GM19193 (cell line): ENCODE data around the gene CHST8.

ENCODE experiments used
- POLR2A ChIP-seq: IDR thresholded peaks from 4 replicates; pipeline ENCODE4 v1.6.1; 2011; ENCODE audit not compliant: insufficient read depth, insufficient read length; ENCODE audit errors: extremely low read depth

CHST8 gene

DNA sequence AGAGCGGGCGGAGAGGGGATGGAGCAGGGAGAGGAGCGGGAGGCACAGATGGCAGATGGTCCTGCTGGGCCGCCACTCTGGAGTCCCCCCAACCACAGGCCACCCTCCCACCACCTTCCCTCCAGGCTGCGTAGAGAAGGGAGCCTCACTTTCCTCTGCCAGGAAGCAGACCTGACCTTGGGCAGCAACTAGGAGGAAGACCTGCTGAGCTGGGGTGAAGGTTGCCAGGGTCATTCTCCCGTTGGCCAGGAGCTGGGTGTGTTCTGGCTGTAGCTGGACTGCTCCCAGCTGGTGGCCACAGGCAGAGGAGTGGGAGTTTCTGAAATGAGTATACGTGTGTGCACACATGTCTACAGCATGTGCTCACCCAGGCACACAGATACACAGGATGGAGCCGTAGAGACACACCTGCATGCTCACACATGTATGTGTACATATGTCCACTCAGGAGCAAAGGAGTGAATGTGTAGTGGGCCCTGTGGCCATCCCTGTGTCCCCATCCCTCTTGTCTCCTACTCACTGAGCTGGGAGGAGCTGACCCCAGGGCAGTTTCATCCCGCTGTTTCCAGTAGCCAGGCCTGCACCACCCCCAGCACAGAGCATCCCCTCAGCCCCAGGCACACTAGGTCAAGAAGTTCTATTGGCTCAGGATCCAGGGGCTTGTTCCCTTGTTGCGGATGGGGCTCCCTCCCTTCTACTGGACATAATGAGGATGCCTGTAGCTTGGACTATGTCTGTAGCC, 53.0 kb downstream of the CHST8 start:
- TF ChIP-seq POLR2A, result no peak

DNA sequence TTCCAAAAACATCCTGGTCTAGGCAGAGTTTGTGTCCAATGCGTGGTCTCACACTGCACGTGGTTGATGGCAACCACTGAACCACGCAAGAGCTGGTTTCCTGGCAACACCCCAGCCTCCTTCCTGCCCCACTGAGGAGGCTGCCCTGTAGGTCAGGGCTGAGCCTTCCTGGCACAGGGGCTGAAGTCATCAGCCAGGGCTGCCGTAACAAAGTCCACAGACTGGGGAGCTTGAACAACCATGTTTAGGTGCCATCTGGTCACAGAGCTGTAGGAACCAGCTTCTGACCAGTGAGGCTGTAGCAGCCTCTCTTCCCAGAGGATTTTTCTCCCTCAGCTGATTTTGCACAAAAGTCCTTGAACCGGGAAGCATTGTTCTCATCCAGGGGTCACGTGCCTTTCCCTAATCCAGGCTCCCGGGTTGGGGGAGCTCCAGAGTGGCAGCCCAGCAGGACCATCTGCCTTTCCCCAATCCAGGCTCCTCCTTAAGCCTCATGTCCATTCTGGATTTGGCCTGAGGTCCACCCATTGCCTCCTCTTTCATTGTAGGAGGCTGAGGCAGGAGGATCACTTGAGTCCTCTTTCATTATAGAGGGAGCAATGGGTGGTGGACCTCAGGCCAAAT, 53.9 kb downstream of the CHST8 start:
- no peak for TF ChIP-seq POLR2A

DNA sequence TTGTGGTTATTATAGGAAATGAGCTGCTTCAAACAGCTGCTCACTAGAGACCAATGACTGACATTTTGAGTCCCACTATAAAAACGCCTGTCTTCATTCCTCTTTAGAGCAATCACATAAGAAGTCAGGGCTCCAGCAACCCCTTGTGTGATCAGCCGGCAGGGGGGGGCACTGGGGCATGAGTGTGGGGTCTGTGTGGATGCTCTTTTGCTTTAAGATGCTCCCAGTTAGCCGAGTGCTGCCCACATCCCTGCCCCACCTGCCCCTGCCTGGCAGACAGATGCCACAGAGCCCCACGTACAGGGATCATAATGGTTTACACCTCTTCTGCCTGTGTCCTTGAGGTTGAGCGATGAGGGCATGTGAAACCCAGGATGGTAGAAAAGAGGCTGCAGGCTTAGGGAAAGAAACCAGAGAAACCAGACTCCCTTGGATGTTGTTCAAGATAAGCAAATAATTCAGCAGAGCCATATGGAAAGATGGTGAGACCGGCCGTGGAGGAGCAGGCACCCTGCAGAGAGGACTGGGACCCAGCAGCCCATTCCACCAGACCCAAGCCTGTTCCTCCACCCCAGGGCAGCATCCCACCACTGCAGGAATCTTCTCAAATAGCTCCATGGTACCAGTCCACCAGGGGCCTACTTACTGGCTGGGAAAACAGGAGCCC, 55.4 kb downstream of the CHST8 start:
- TF ChIP-seq POLR2A, result no peak

DNA sequence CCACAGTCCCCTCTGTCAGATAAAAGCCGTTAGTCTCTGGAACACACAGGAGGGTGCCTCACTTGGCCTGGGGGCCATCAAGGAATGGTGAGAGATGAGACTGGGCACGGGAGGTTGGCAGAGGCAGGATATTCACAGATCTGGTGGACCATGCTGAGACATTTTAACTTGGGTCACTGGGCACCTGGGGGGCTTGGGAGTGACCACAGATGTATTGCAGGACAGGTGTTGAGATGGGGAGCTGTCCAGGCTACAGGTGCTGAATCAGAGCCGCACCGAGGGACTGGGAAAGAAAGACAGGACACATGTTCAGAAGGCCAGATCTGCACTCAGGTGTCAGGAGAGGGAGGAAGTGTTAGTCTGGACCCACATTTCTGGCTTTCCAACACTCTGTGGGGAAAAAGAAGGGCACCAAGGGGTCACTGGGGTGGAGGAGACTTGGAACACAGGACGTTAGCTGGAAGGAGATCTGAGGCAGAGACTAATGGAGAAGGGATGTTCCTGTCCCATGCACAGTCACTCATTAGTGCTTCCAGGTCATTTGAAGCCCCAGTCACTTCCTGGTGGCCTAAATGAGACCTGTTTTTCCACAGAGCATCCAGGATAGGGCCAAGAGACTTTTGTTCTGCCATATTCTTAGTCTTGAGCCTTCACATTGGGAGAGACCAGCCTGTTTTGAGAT, 56.1 kb downstream of the CHST8 start:
- TF ChIP-seq POLR2A, result no peak

DNA sequence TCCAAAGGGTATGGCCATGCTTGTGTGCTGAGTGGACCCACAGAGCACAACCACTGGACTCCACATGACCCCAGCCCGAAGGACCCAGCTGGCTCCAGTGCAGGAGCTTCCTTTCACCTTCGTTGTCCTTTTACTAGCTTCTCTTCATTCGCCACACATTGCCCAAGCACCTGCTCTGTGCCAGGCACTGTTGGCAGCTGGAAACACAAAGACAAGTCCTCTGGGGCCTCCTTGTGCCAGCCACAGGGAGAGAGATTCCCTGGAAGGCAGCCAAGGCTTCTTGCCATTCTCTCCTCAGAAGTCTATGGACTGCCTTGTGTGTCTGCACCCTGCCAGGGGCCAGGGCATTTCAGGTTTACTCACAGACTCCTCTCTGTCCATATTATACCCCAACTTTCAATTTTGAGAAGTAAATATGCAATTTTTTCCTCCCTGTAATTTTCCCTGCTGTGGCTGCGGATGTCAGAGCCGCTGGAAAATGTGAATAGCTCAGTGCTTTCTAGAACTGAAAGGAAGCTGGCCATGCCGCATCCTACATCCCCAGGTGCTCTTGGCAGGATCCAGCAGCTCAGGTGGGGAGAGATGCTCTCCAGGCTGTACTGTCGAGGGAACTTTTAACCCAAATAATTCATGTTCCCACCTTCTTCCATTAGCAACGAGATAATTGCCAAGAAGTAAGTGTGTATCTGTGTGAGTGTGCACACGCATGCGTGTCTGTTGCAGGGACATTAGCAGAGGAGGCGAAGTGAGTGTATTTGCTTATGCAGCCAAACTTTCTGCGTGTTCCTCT, 57.2 kb downstream of the CHST8 start:
- TF ChIP-seq POLR2A, result no peak

DNA sequence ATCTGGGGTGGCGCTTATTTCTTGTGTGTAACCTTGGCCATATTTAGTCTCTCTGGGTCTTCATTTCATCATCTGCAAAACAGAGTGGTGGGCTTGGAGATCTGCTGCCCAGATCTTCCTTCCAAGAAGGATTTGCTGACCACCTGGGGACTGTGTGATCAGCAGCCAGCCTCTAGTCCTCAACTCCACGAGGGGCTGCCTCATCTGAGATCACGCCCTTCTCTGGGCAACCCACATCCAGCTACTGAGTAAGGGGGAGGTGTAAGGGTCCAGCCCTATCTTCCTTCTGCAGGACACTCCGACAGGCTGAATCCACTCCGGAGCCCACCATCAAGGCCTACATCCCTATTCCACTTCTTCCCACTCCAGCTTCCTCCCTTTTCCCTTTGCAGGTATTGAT, 57.9 kb downstream of the CHST8 start:
- TF ChIP-seq POLR2A, result no peak

DNA sequence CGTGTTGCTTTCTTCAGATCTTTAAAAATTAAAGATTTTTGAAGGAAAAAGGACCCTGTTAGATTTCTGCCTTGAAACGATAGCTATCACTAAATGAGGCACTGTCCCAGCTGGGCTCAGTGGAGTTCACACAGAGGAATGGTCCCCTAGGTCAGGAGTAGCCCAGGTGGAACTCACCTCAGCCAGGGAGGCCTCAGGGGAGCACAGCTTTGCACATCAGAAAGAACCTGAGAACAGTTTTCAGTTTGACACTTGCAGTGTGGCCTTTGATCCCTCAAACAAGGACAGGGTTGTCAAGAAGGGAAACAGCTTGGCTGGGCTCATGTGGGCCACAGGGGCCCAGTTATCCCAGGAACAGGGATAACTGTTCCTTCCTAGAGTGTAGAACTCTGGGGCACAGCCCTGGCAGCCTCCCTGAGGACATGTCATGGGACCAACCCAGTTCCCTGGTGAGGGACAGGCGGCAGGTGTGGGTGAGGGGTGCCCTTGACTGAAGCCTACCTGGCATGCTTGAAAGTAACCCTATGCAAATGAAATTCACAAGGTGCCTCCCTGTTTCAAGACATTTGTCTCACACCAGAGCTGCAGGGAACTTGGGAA, 59.4 kb downstream of the CHST8 start:
- TF ChIP-seq POLR2A, result no peak

DNA sequence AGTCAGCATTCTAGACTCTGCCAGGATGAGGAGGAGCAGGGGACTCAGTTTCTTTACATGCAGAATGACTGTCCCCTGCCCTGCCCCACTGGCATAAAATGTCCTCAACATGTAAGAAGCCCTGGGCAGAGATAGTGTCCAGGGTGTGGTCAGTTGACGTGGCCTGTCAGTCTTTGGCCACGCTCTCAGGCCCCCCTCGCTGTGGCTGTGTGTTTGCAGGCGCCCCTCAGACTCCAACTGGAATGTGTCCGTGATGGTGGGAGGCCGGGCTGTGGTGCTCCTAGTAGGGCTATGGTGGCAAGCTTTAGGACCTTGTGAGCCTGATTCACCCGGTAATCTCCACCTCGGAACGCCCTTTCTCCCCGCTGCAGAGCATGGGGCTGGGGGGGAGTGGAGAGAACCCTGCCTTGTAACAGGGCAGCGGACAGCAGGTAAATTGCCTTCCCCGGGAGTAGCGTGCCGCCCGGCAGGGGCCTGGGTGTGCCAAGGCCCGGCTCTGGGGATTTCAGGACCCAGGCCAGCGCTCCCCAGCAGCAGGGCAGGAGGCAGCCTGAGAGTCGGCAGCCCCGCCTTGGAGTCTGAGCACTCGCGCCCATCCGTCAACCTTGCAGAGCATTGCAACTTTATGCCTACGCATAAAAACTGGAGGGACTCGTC, 62.3 kb downstream of the CHST8 start:
- no peak for TF ChIP-seq POLR2A

DNA sequence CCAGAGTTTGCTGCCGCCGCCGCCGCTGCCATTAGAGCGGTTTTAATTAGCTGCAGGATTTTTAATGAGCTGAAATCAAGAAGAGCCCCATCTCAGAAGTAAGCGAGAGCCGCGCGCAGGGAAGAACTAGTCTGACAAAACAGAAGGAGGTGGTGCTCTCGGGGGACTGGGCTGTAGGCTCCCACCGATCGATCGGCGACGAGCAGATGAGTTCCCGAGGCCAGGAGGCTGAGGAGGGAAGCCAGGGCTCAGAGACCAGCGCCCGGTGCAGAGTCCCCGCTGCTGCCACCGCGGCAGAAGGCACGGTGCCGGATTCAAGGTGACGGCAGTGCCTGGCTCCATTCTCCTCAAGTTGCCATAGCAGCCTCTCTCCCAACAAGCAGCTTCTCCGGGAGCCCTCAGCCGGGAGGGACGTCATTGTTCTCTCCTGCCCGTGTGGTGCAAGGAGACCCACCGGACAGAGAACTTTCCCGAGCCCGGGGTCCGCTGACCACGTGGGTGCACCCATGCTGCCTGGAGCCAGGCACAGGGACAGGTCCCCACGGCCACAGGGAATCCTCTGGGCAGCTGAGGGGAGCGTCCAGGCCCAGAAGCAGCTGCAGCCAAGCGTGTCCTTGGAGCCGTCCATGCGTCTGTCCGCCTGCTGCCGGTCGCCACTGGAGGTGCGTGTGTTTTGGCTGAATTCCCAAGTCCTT, 62.9 kb downstream of the CHST8 start:
- TF ChIP-seq POLR2A, result no peak

DNA sequence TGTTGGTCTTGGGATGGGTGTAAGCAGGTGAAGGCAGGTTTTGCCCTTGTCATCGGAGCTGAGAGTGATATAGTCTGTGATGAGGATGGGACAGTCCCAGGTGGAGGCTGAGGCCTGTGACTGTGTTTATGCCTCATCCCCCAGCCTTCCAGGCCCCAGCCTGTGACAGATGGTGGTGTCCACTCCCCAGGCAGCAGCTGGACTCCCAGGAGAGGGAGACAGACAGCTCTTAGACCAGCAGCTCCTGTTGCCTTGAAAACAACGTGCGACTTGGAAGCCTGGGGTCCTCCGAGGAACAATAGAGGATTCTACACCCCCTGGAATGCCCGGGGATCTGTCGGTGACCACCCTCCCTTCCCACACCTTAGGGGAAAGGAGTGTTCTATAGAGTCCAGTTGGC, 63.8 kb downstream of the CHST8 start:
- no peak for TF ChIP-seq POLR2A

DNA sequence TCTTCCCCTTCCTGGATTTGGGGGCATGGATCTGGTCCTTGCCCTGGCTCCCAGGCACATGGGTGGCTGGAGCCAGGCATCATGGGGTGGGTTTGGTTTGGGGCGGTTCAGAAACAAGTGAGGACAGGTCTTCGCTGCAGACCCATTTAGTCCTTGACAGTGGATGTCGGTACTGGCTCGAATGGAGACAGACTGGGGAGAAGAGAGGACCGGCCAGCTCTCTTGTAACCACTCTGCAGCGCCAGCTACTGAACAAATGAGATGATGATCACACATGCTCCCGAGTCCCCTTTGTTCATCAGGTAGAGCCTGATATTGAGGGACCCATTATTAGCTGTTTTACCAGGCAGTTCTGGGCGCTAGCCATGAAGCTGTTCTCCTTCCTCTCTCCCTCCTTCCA, 64.5 kb downstream of the CHST8 start:
- no peak for TF ChIP-seq POLR2A

DNA sequence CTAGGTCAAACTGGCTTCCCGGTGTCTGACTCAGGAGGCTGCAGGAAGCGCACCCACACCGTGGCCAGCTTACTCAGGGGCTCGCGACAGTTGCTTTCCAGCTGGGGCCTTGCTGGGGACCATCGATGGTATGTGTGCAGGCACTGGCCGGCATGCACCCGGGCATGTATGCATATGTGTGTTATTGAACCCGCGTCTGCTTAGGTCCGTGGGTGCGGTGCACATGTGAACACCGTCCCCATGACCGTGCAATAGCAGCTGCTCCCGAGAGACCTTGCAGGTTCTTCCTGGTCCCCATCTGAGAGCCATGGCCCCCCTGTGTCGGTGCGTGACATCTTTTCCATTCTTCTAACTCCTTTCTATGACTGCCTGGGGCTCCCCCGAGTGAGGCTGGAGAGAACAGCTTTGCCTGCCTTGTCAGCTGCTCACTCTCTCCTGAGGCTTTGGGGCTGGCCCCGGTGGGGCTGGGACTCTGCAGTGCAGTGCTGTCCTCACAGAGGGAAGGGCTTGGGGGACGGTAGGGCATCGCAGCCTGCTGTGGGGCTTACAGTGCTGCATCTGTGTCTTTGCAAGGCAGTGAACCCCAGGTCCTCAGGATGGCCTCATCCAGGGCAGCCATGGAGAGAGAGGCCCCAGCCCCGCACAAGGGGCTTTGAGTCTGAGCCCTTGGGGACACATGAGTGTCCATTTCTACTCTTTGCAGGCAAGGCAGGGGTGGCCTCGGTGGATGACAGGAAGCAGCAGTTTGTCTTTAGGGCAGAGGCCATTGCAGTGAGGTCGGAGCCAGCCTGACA, 65.1 kb downstream of the CHST8 start:
- no peak for TF ChIP-seq POLR2A
